Activated CD4-positive, alpha-beta T cell treated with anti-CD3 and anti-CD28 coated beads, Interleukin-2, Interleukin-6, amounts not matched to agents 100 ng/mL and 50 ng/mL, durations not matched to agents 16 hours and 8 hours (primary cell): ENCODE measurements around the gene TRAF6.
A peak's percentile ranks its signal among the peaks of the same experiment; 100 is the strongest.
"Not testable (repeated sequence)": the region's sequence is repeated elsewhere in the genome, so short reads cannot be mapped to it uniquely, and the experiment has no call there.

Experiments used
- DNase-seq: peaks from one replicate; pipeline ENCODE4 v3.0.0-alpha.2; 2020

The TRAF6 gene

GRCh38 chr11:36509694-36510593, at the start of gene TRAF6:
TRAF6 (minus strand) TSS chr11:36510272; CDS start chr11:36501515, 8,757 bp downstream.
- peak; percentile 92 for DNase-seq

- DNase-seq: peak; percentile 25
These were observed 48.7 kb upstream of the TRAF6 start for GRCh38 chr11:36558571-36559413.

- DNase-seq: no peak
These were observed 47.9 kb upstream of the TRAF6 start for GRCh38 chr11:36557991-36558390.

- DNase-seq: not testable (repeated sequence)
These were observed 47.3 kb upstream of the TRAF6 start for GRCh38 chr11:36557390-36557789.

GRCh38 chr11:36550385-36551115, 40.5 kb upstream of the TRAF6 start:
- DNase-seq: no peak

GRCh38 chr11:36540998-36541397, 30.9 kb upstream of the TRAF6 start:
- peak; percentile 66 for DNase-seq

- no peak for DNase-seq
These were observed 24.3 kb upstream of the TRAF6 start for GRCh38 chr11:36534276-36534840.

GRCh38 chr11:36532941-36533601, 23.0 kb upstream of the TRAF6 start:
- no peak for DNase-seq

GRCh38 chr11:36530840-36531239, 20.8 kb upstream of the TRAF6 start:
- no peak for DNase-seq

- DNase-seq: no peak
These were observed 3.9 kb upstream of the TRAF6 start for GRCh38 chr11:36513965-36514364.

- DNase-seq: no peak
These were observed 1.9 kb upstream of the TRAF6 start for GRCh38 chr11:36512016-36512415.

GRCh38 chr11:36511062-36511461, 990 bp upstream of the TRAF6 start:
- not testable (repeated sequence) for DNase-seq

GRCh38 chr11:36510594-36510942, 496 bp upstream of the TRAF6 start:
- DNase-seq: no peak

- DNase-seq: peak; percentile 31
These were observed 852 bp downstream of the TRAF6 start for GRCh38 chr11:36509201-36509639.

- DNase-seq: no peak
These were observed 1.3 kb downstream of the TRAF6 start for GRCh38 chr11:36508743-36509142.

GRCh38 chr11:36507824-36508489, 2.1 kb downstream of the TRAF6 start:
- peak; percentile 7 for DNase-seq

GRCh38 chr11:36501236-36501635, 8.8 kb downstream of the TRAF6 start:
- no peak for DNase-seq

GRCh38 chr11:36500315-36500721, 9.8 kb downstream of the TRAF6 start:
- DNase-seq: peak; percentile 21

GRCh38 chr11:36499315-36499714, 10.8 kb downstream of the TRAF6 start:
- DNase-seq: no peak

- no peak for DNase-seq
These were observed 11.4 kb downstream of the TRAF6 start for GRCh38 chr11:36498721-36499120.

- DNase-seq: no peak
These were observed 16.7 kb downstream of the TRAF6 start for GRCh38 chr11:36493332-36493731.
